Trophoblast cell (in vitro differentiated cells and primary cell): Measurements from ENCODE around the gene ZNF423.

Source experiments
- DNase-seq, 2 donors: peaks; one replicate each; pipeline ENCODE4 v3.0.0-alpha.2; 2016
- H2AFZ ChIP-seq: 2 replicates; pipeline ENCODE4 v1.6.1; 2013; ENCODE audit warnings: low read length, moderate library complexity, mild to moderate bottlenecking; ENCODE audit not compliant: insufficient read depth, poor library complexity
- H2AK5ac ChIP-seq: 2 replicates; pipeline ENCODE4 v1.6.1; 2013; ENCODE audit warnings: mild to moderate bottlenecking, low read length
- H2BK120ac ChIP-seq: 2 replicates; pipeline ENCODE4 v1.6.1; 2013; ENCODE audit warnings: low read length, mild to moderate bottlenecking, moderate library complexity; ENCODE audit not compliant: insufficient read depth, poor library complexity
- H2BK12ac ChIP-seq: 2 replicates; pipeline ENCODE4 v1.6.1; 2013; ENCODE audit warnings: mild to moderate bottlenecking, low read length, moderate library complexity
- H2BK5ac ChIP-seq: 2 replicates; pipeline ENCODE4 v1.6.1; 2013; ENCODE audit warnings: low read length, low read depth, moderate library complexity, mild to moderate bottlenecking; ENCODE audit not compliant: poor library complexity
- H3K14ac ChIP-seq: 2 replicates; pipeline ENCODE4 v1.6.1; 2013; ENCODE audit warnings: mild to moderate bottlenecking, low read length
- H3K18ac ChIP-seq: 2 replicates; pipeline ENCODE4 v1.6.1; 2013; ENCODE audit warnings: mild to moderate bottlenecking, low read length
- H3K23ac ChIP-seq: 2 replicates; pipeline ENCODE4 v1.6.1; 2013; ENCODE audit warnings: low read length
- H3K27ac ChIP-seq: 2 replicates; pipeline ENCODE4 v1.5.1; 2013; ENCODE audit warnings: low read depth, mild to moderate bottlenecking, inconsistent platforms, low read length, moderate library complexity
- H3K27me3 ChIP-seq: 2 replicates; pipeline ENCODE4 v1.6.1; 2013; ENCODE audit warnings: inconsistent platforms, mild to moderate bottlenecking, low read length, moderate library complexity; ENCODE audit not compliant: insufficient read depth
- H3K36me3 ChIP-seq, 2 experiments: 1 replicate in 1 of 2; 2 replicates in 1 of 2; pipeline ENCODE4 v1.6.1; 2013; ENCODE audit warnings: low read length in 2 of 2, mild to moderate bottlenecking in 2 of 2, moderate library complexity in 1 of 2; ENCODE audit not compliant: insufficient read depth in 2 of 2, control insufficient read depth in 1 of 2
- H3K4ac ChIP-seq: 2 replicates; pipeline ENCODE4 v1.6.1; 2013; ENCODE audit warnings: low read depth, mild to moderate bottlenecking, low read length, moderate library complexity
- H3K4me1 ChIP-seq, 2 experiments: 1 replicate in 1 of 2; 2 replicates in 1 of 2; pipeline ENCODE4 v1.6.1; 2013; ENCODE audit warnings: low read length in 2 of 2, mild to moderate bottlenecking in 2 of 2, moderate library complexity in 1 of 2; ENCODE audit not compliant: insufficient read depth in 2 of 2, control insufficient read depth in 1 of 2
- H3K4me2 ChIP-seq: 2 replicates; pipeline ENCODE4 v1.6.1; 2013; ENCODE audit warnings: inconsistent platforms, mild to moderate bottlenecking, low read length, moderate library complexity
- H3K4me3 ChIP-seq: 2 replicates; pipeline ENCODE4 v1.5.1; 2013; ENCODE audit warnings: mild to moderate bottlenecking, low read depth, low read length, inconsistent platforms
- H3K79me1 ChIP-seq: one replicate; pipeline ENCODE4 v1.6.1; 2013; ENCODE audit warnings: low read length
- H3K79me2 ChIP-seq: 2 replicates; pipeline ENCODE4 v1.6.1; 2013; ENCODE audit warnings: low read length, mild to moderate bottlenecking; ENCODE audit not compliant: control insufficient read depth, insufficient read depth, poor library complexity
- H3K9ac ChIP-seq: 2 replicates; pipeline ENCODE4 v1.6.1; 2013; ENCODE audit warnings: mild to moderate bottlenecking, low read length
- H3K9me3 ChIP-seq: 2 replicates; pipeline ENCODE4 v1.6.1; 2013; ENCODE audit warnings: low read depth, mild to moderate bottlenecking, control low read depth, inconsistent platforms, low read length; ENCODE audit not compliant: insufficient read depth
- H4K12ac ChIP-seq: 2 replicates; pipeline ENCODE4 v1.6.1; 2013; ENCODE audit warnings: low read depth, mild to moderate bottlenecking, low read length, moderate library complexity
- H4K8ac ChIP-seq: 2 replicates; pipeline ENCODE4 v1.6.1; 2013; ENCODE audit warnings: low read depth, mild to moderate bottlenecking, low read length, moderate library complexity
- H4K91ac ChIP-seq: one replicate; pipeline ENCODE4 v1.6.1; 2013; ENCODE audit warnings: low read depth, mild to moderate bottlenecking, low read length, moderate library complexity
- WGBS: extraction: QIAGEN DNeasy Blood & Tissue Kit; methylation state at CpG from one replicate; pipeline ENCODE4 v1.1.7; 2013; ENCODE audit warnings: missing lambda C conversion rate; ENCODE audit not compliant: insufficient read length, insufficient coverage; ENCODE audit errors: extremely low coverage; 5-methylcytosine and 5-hydroxymethylcytosine counted together

Gene ZNF423

DNA sequence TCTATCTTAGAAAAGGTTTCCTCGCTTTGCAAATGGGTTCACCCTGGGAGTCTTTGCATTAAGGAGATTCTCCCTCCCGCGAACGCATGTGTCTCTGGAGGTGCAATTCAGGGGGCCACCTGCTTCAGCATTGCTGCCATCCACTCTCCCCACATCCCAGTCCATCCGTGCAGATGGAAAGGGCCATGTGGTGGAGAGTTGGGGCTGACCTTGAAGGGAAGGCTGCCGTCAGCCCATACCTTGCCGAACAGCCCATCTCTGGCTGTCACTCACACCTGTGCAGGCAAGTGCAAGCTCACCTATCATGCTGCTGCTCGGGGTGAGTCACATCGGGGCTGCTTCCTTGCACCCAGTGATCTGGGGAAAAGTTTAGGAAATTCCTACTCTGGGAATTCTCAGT lies 106.1 kb downstream of the ZNF423 start:
- H3K79me1 ChIP-seq, result peaks cover under 1% of the 10 kb centered on the region
- no peak overlapping the region for H2AFZ ChIP-seq
- WGBS, result no CpG with 5 or more reads among the region's 9 CpGs
- H4K91ac ChIP-seq, result no peak overlapping the region
- no peaks in the 10 kb centered on the region for H3K27me3 ChIP-seq
- no peaks in the 10 kb centered on the region for H3K9me3 ChIP-seq
- H3K4me3 ChIP-seq, result no peak overlapping the region
- no peak overlapping the region for H3K9ac ChIP-seq
- H3K4ac ChIP-seq, result no peak overlapping the region
- no peaks in the 10 kb centered on the region for H3K79me2 ChIP-seq
- H3K23ac ChIP-seq, result no peak overlapping the region
- no peak overlapping the region for H2AK5ac ChIP-seq
- peaks cover 16 to 20% of the 10 kb centered on the region in 2 experiments for H3K4me1 ChIP-seq
- no peak overlapping the region for H2BK120ac ChIP-seq
- no peak overlapping the region for H3K27ac ChIP-seq
- no peak overlapping the region for H2BK12ac ChIP-seq
- H2BK5ac ChIP-seq, result no peak overlapping the region
- peak overlapping the region; percentile 60 for H3K18ac ChIP-seq
- H3K36me3 ChIP-seq, result no peaks in the 10 kb centered on the region
- H4K8ac ChIP-seq, result no peak overlapping the region
- H4K12ac ChIP-seq, result no peak overlapping the region
- peak in 1 of 2 donors; percentile 25 for DNase-seq
- no peak overlapping the region for H3K4me2 ChIP-seq
- H3K14ac ChIP-seq, result no peak overlapping the region

DNA sequence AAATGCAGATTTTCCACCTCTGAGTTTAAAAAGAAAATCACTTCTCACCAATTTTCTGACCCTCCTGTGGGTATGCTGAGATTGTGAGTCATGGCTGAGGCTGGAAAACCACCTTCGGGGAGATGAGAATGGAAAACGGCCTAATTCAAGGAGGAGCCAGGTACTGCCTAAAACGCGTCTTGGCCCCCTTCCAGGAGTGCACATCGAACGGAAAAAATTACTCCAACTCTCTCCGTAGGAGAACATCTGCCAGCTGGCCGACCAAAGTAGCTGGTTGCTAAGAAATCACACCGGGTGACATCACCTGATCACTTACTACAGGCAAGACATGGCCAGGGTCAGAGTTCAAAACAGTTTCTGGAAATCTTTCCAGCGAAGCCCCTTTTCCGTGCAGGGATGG lies 107.6 kb downstream of the ZNF423 start:
- WGBS, result no CpG with 5 or more reads among the region's 11 CpGs
- DNase-seq, result peak in 1 of 2 donors; percentile 51

DNA sequence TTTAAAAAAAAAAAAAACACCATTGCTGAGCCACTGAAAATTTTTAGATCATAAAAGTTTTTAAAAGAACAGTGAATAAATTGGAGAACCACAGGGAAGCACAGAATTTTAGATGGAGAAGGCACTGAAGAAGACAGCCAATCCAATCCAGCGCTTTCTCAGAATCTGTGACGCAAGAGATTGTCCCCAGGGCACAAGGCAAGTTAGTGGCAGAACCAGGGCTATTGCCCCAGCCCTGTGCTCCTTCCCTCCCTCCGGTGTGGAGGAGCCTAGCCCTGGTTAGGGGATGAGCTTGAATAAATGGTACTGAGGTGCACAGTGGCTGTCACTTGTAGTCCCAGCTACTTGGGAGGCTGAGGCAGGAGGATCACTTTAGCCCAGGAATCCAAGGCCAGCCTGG lies 108.3 kb downstream of the ZNF423 start:
- Histone ChIP-seq H3K4me2 (no peak overlapping the region), H3K79me2 (no peaks in the 10 kb centered on the region), H3K9ac (no peak overlapping the region), H3K4me3 (no peak overlapping the region), H3K9me3 (no peaks in the 10 kb centered on the region), H2BK5ac (no peak overlapping the region), H3K79me1 (no peaks in the 10 kb centered on the region), H3K23ac (no peak overlapping the region), H4K91ac (no peak overlapping the region), H3K27ac (no peak overlapping the region), H3K4me1 (peaks cover 12 to 17% of the 10 kb centered on the region in 2 experiments), H4K8ac (no peak overlapping the region), H2AFZ (no peak overlapping the region), H2BK120ac (no peak overlapping the region), H2AK5ac (no peak overlapping the region), H3K27me3 (no peaks in the 10 kb centered on the region), H3K18ac (no peak overlapping the region), H3K36me3 (no peaks in the 10 kb centered on the region), H3K14ac (no peak overlapping the region), H2BK12ac (no peak overlapping the region), H4K12ac (no peak overlapping the region), H3K4ac (no peak overlapping the region)
- WGBS, result no CpG with 5 or more reads among the region's 3 CpGs
- DNase-seq, result peak in 1 of 2 donors; percentile 60

More for the DNA sequence above, 107.6 kb downstream of the ZNF423 start:
- H3K4me1 ChIP-seq, result peaks cover 12 to 17% of the 10 kb centered on the region in 2 experiments
- H3K4me2 ChIP-seq, result no peak overlapping the region
- H2BK5ac ChIP-seq, result no peak overlapping the region
- H3K79me2 ChIP-seq, result no peaks in the 10 kb centered on the region
- no peaks in the 10 kb centered on the region for H3K9me3 ChIP-seq
- no peak overlapping the region for H4K91ac ChIP-seq
- no peak overlapping the region for H2BK12ac ChIP-seq
- H3K27ac ChIP-seq, result no peak overlapping the region
- H4K8ac ChIP-seq, result no peak overlapping the region
- no peak overlapping the region for H3K9ac ChIP-seq
- H2AFZ ChIP-seq, result no peak overlapping the region
- H3K27me3 ChIP-seq, result no peaks in the 10 kb centered on the region
- no peaks in the 10 kb centered on the region for H3K79me1 ChIP-seq
- H3K36me3 ChIP-seq, result no peaks in the 10 kb centered on the region
- no peak overlapping the region for H3K23ac ChIP-seq
- no peak overlapping the region for H3K14ac ChIP-seq
- H2AK5ac ChIP-seq, result no peak overlapping the region
- H3K18ac ChIP-seq, result no peak overlapping the region
- H3K4ac ChIP-seq, result no peak overlapping the region
- no peak overlapping the region for H2BK120ac ChIP-seq
- H3K4me3 ChIP-seq, result no peak overlapping the region
- H4K12ac ChIP-seq, result no peak overlapping the region

DNA sequence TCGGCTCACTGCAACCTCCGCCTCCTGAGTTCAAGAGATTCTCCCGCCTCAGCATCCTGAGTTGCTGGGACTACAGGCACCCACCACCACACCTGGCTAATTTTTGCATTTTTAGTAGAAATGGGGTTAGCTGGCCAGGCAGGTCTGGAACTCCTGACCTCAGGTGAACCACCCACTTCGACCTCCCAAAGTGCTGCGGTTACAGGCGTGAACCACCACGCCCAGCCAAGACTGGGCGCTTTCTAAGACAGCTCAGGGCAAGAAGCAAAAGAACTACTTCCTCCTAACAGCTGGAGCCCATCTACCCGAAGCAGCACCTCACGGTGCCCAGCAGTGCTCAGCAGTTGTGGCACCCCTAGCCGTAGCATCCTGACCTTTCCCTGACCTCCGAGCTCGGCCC lies 109.4 kb downstream of the ZNF423 start:
- H3K79me1 ChIP-seq, result no peaks in the 10 kb centered on the region
- no peak overlapping the region for H3K4ac ChIP-seq
- DNase-seq, result no peak
- no peak overlapping the region for H4K8ac ChIP-seq
- H3K79me2 ChIP-seq, result no peaks in the 10 kb centered on the region
- H3K9me3 ChIP-seq, result no peaks in the 10 kb centered on the region
- H4K12ac ChIP-seq, result no peak overlapping the region
- no peak overlapping the region for H3K23ac ChIP-seq
- no peak overlapping the region for H2BK120ac ChIP-seq
- H4K91ac ChIP-seq, result no peak overlapping the region
- H3K14ac ChIP-seq, result no peak overlapping the region
- H3K4me3 ChIP-seq, result no peak overlapping the region
- no peaks in the 10 kb centered on the region for H3K27me3 ChIP-seq
- no peak overlapping the region for H2BK5ac ChIP-seq
- peaks cover 12 to 17% of the 10 kb centered on the region in 2 experiments for H3K4me1 ChIP-seq
- H2BK12ac ChIP-seq, result no peak overlapping the region
- no peak overlapping the region for H3K18ac ChIP-seq
- H2AK5ac ChIP-seq, result no peak overlapping the region
- no peak overlapping the region for H2AFZ ChIP-seq
- no CpG with 5 or more reads among the region's 13 CpGs for WGBS
- no peak overlapping the region for H3K27ac ChIP-seq
- H3K9ac ChIP-seq, result no peak overlapping the region
- no peaks in the 10 kb centered on the region for H3K36me3 ChIP-seq
- H3K4me2 ChIP-seq, result no peak overlapping the region
